H1 (cell line): ENCODE measurements around the gene SPRED1. TPM values are rescaled to one million over a fixed set of nuclear protein-coding genes. Genes with fewer than 3 reads are reported as not detected.

Experiments
- CTCF ChIA-PET: fragments of 300-600 bp; sonication (Branson Sonifier 250); formaldehyde crosslinking; loops from one replicate; lab custom pipeline; 2021; ENCODE audit not compliant: partially characterized antibody; lab: Charles Lee
- POLR2A ChIA-PET: fragments of 300-600 bp; sonication (Branson Sonifier 250); formaldehyde crosslinking; loops from one replicate; lab custom pipeline; 2021; ENCODE audit warnings: inconsistent platforms; ENCODE audit not compliant: partially characterized antibody; lab: Charles Lee
- DNase-seq, 2 experiments: peaks; one replicate each; pipeline versions ENCODE4 v3.0.0 to v3.0.0-alpha.2; 2010 to 2022; ENCODE audit warnings: low spot score in 2 of 2, low read depth in 1 of 2, mixed read lengths in 1 of 2
- FAIRE-seq: peaks from 2 replicates; lab custom pipeline; 2011; peaks lifted over from hg19 to GRCh38; lab: Jason Lieb, UNC
- H2AFZ ChIP-seq: 2 replicates; pipeline ENCODE4 v1.8.1; 2012; ENCODE audit warnings: low read length, inconsistent platforms
- H2AK5ac ChIP-seq: 2 replicates; pipeline ENCODE4 v1.6.1; 2013; ENCODE audit warnings: low read depth, low read length
- H2BK120ac ChIP-seq: replicated peaks from 2 replicates; pipeline ENCODE3; 2013; ENCODE audit warnings: low read depth, low read length, inconsistent platforms
- H2BK12ac ChIP-seq: 2 replicates; pipeline ENCODE4 v1.6.1; 2013; ENCODE audit warnings: low read depth, low read length
- H2BK15ac ChIP-seq: 2 replicates; pipeline ENCODE4 v1.6.1; 2013; ENCODE audit warnings: low read length
- H2BK20ac ChIP-seq: 2 replicates; pipeline ENCODE4 v1.6.1; 2013; ENCODE audit warnings: low read length
- H2BK5ac ChIP-seq: 2 replicates; pipeline ENCODE4 v1.6.1; 2013; ENCODE audit warnings: low read depth, low read length
- H3K14ac ChIP-seq: 2 replicates; pipeline ENCODE4 v1.6.1; 2013; ENCODE audit warnings: inconsistent platforms; ENCODE audit not compliant: insufficient read length
- H3K18ac ChIP-seq: 2 replicates; pipeline ENCODE4 v1.6.1; 2013; ENCODE audit warnings: low read length; ENCODE audit errors: extremely low read depth
- H3K23ac ChIP-seq: 2 replicates; pipeline ENCODE4 v1.6.1; 2013; ENCODE audit warnings: inconsistent platforms; ENCODE audit not compliant: insufficient read length
- H3K23me2 ChIP-seq: 2 replicates; pipeline ENCODE4 v1.6.1; 2013; ENCODE audit warnings: low read depth, low read length
- H3K27ac ChIP-seq: 2 replicates; pipeline ENCODE4 v1.6.1; 2011; ENCODE audit warnings: low read depth, low read length, inconsistent platforms
- H3K27me3 ChIP-seq, 4 experiments: replicated peaks in 1 of 4; 1 replicate in 1 of 4; 2 replicates in 3 of 4; pipeline versions ENCODE4 v1.6.1 to v1.8.1; 2011 to 2013; ENCODE audit warnings: low read length in 3 of 4, mild to moderate bottlenecking in 3 of 4, inconsistent platforms in 2 of 4, mixed read lengths in 2 of 4, moderate library complexity in 1 of 4; ENCODE audit not compliant: control insufficient read depth in 3 of 4, insufficient read depth in 3 of 4; ENCODE audit errors: extremely low read depth in 1 of 4
- H3K36me3 ChIP-seq, 4 experiments: 2 replicates each; pipeline versions ENCODE4 v1.6.1 to v1.8.1; 2011 to 2013; ENCODE audit warnings: mild to moderate bottlenecking in 4 of 4, low read length in 3 of 4, moderate library complexity in 2 of 4, control low read depth in 1 of 4, inconsistent platforms in 1 of 4; ENCODE audit not compliant: insufficient read depth in 4 of 4, control insufficient read depth in 2 of 4
- H3K4ac ChIP-seq: replicated peaks from 2 replicates; pipeline ENCODE3; 2013; ENCODE audit warnings: low read length, low read depth, mixed read lengths, inconsistent platforms; ENCODE audit not compliant: insufficient read length
- H3K4me1 ChIP-seq, 4 experiments: replicated peaks in 1 of 4; 1 replicate in 1 of 4; 2 replicates in 3 of 4; pipeline versions ENCODE4 v1.6.1 to v1.8.1; 2011 to 2013; ENCODE audit warnings: low read length in 3 of 4, inconsistent platforms in 2 of 4, mixed read lengths in 1 of 4; ENCODE audit not compliant: insufficient read depth in 4 of 4, control insufficient read depth in 3 of 4
- H3K4me2 ChIP-seq, 2 experiments: 2 replicates each; pipeline versions ENCODE4 v1.6.1 to v1.8.1; 2011 to 2013; ENCODE audit warnings: low read depth in 2 of 2, low read length in 2 of 2, control low read depth in 1 of 2, inconsistent platforms in 1 of 2, mild to moderate bottlenecking in 1 of 2; ENCODE audit not compliant: insufficient read depth in 1 of 2
- H3K4me3 ChIP-seq, 4 experiments: fragments of 200-600, 300-600 bp in 1 of 4; sonication (generic), shearing (Covaris generic), sonication (Bioruptor Twin) in 1 of 4; 2 replicates each; pipeline versions ENCODE4 v1.5.1 to v1.8.1; 2011 to 2016; ENCODE audit warnings: low read length in 4 of 4, low read depth in 3 of 4, control low read depth in 2 of 4, inconsistent platforms in 2 of 4, mild to moderate bottlenecking in 2 of 4, mixed read lengths in 1 of 4, moderate library complexity in 1 of 4; ENCODE audit not compliant: insufficient read depth in 2 of 4; ENCODE audit errors: extremely low read depth in 1 of 4
- H3K56ac ChIP-seq: replicated peaks from 2 replicates; pipeline ENCODE3; 2013; ENCODE audit warnings: low read depth, mild to moderate bottlenecking, mixed read lengths, low read length, inconsistent platforms; ENCODE audit not compliant: insufficient read length
- H3K79me1 ChIP-seq: 2 replicates; pipeline ENCODE4 v1.6.1; 2013; ENCODE audit warnings: low read depth, low read length, control low read depth
- H3K79me2 ChIP-seq, 2 experiments: 2 replicates each; pipeline versions ENCODE4 v1.6.1 to v1.8.1; 2012 to 2013; ENCODE audit warnings: low read length in 2 of 2, mild to moderate bottlenecking in 2 of 2, inconsistent platforms in 1 of 2; ENCODE audit not compliant: insufficient read depth in 2 of 2, control insufficient read depth in 1 of 2
- H3K9ac ChIP-seq, 4 experiments: replicated peaks in 1 of 4; 1 replicate in 1 of 4; 2 replicates in 3 of 4; pipeline versions ENCODE4 v1.6.1 to v1.8.1; 2011 to 2013; ENCODE audit warnings: low read depth in 3 of 4, low read length in 3 of 4, control low read depth in 2 of 4, mild to moderate bottlenecking in 2 of 4, moderate library complexity in 2 of 4, inconsistent platforms in 1 of 4; ENCODE audit errors: extremely low read depth in 1 of 4
- H3K9me3 ChIP-seq, 2 experiments: 2 replicates each; pipeline versions ENCODE4 v1.6.1 to v1.8.1; 2012 to 2013; ENCODE audit warnings: mild to moderate bottlenecking in 2 of 2, moderate library complexity in 2 of 2, control low read depth in 1 of 2, inconsistent platforms in 1 of 2, low read depth in 1 of 2, low read length in 1 of 2, mixed read lengths in 1 of 2; ENCODE audit not compliant: insufficient read depth in 2 of 2
- H4K20me1 ChIP-seq, 2 experiments: replicated peaks in 1 of 2; 2 replicates each; pipeline versions ENCODE3 to v1.8.1; 2011 to 2013; ENCODE audit warnings: inconsistent platforms in 2 of 2, low read length in 2 of 2, mild to moderate bottlenecking in 1 of 2; ENCODE audit not compliant: insufficient read depth in 2 of 2, control insufficient read depth in 1 of 2
- H4K5ac ChIP-seq: 2 replicates; pipeline ENCODE4 v1.6.1; 2013; ENCODE audit warnings: low read length, low read depth, mixed read lengths, inconsistent platforms; ENCODE audit not compliant: insufficient read length
- H4K8ac ChIP-seq: 2 replicates; pipeline ENCODE4 v1.8.0; 2013; ENCODE audit warnings: mild to moderate bottlenecking, moderate library complexity, low read length, inconsistent platforms; ENCODE audit not compliant: insufficient read depth; ENCODE audit errors: extremely low read depth
- H4K91ac ChIP-seq: replicated peaks from 2 replicates; pipeline ENCODE3; 2013; ENCODE audit warnings: low read length, mixed read lengths, inconsistent platforms; ENCODE audit not compliant: insufficient read length
- CTBP2 ChIP-seq: IDR thresholded peaks from 2 replicates; pipeline ENCODE4 v1.7.0; 2011; ENCODE audit warnings: borderline replicate concordance, mild to moderate bottlenecking, moderate library complexity, mixed read lengths, low read length; ENCODE audit not compliant: insufficient read depth, insufficient read length
- KDM5A ChIP-seq: fragments of 200-600 bp; IDR thresholded peaks from 2 replicates; pipeline ENCODE4 v1.7.1; 2012; ENCODE audit warnings: mild to moderate bottlenecking, low read length, inconsistent platforms, mixed read lengths
- POLR2AphosphoS5 ChIP-seq: IDR thresholded peaks from 2 replicates; pipeline ENCODE4 v1.6.1; 2011; ENCODE audit warnings: low read depth, low read length
- SIN3A ChIP-seq, 2 experiments: IDR thresholded peaks in 1 of 2; conservative IDR thresholded peaks in 1 of 2; 2 replicates each; pipeline ENCODE4 v1.6.1; 2011 to 2012; ENCODE audit warnings: low read length in 2 of 2, improper control_type of control experiment in 1 of 2, low read depth in 1 of 2, mild to moderate bottlenecking in 1 of 2
- SP2 ChIP-seq: IDR thresholded peaks from 2 replicates; pipeline ENCODE4 v1.6.1; 2012; ENCODE audit warnings: mild to moderate bottlenecking, low read length, inconsistent platforms
- TAF7 ChIP-seq: optimal IDR thresholded peaks from 2 replicates; pipeline ENCODE3; 2011; ENCODE audit warnings: low read depth, mild to moderate bottlenecking, inconsistent platforms, low read length, moderate library complexity, borderline replicate concordance
- WGBS, 2 experiments: shearing (Covaris generic) in 1 of 2; methylation state at CpG; one replicate each; pipeline versions ENCODE4 v1.1.6 to v1.1.7; 2013 to 2015; ENCODE audit warnings: low lambda C conversion rate in 2 of 2, mixed read lengths in 2 of 2, inconsistent platforms in 1 of 2, low coverage in 1 of 2, missing lambda C conversion rate in 1 of 2; ENCODE audit not compliant: insufficient replicate concordance in 2 of 2, insufficient coverage in 1 of 2, insufficient read length in 1 of 2; ENCODE audit errors: extremely low coverage in 1 of 2, missing lambda C conversion rate in 1 of 2; 5-methylcytosine and 5-hydroxymethylcytosine counted together
- long read RNA-seq, 2 experiments: library from RNA in 1 of 2; library from capped mRNA in 1 of 2; stranded (forward); transcript quantifications; one replicate each; pipeline ENCODE4 v2.0.0, GENCODE V29; 2021; ENCODE audit warnings: inconsistent platforms in 1 of 2
- polyA minus RNA-seq, 3 experiments: library from RNA; depleted of rRNA, polyadenylated mRNA; stranded (reverse); fragments of >200 nt; gene quantifications; 1 replicate in 2 of 3; 2 replicates in 1 of 3; pipeline ENCODE4 v1.2.3, GENCODE V29; 2011
- polyA plus RNA-seq, 7 experiments: library from polyadenylated mRNA; depleted of rRNA in 3 of 7; stranded (reverse) in 5 of 7; unstranded in 2 of 7; fragments of >200 nt in 5 of 7; fragments of 200-250 nt in 2 of 7; gene quantifications; 1 replicate in 5 of 7; 2 replicates in 1 of 7; 4 replicates in 1 of 7; pipeline versions ENCODE4 v1.2.1 to v1.2.3, GENCODE V29; 2011 to 2013; ENCODE audit warnings: missing spikeins in 2 of 7, mixed read lengths in 2 of 7
- total RNA-seq: library from RNA; stranded (reverse); fragmentation: NEBNext Ultra II Directional; extraction: Animal tissue kit (Norgen Biotek cat#: 25700); gene quantifications from 2 replicates; pipeline ENCODE4 v1.2.1, GENCODE V29; 2021

Gene SPRED1
- total RNA-seq (30.3 and 32.6 TPM in 2 replicates), polyA plus RNA-seq (2011; rRNA removed) (4.7 and 5.5 TPM in 2 replicates), polyA minus RNA-seq (2011; rRNA and poly(A)+ RNA removed) (14.6 and 15.7 TPM in 2 replicates)
- polyA plus RNA-seq (2011; cell fraction: cytosol; rRNA removed) = 6.9 TPM
- polyA plus RNA-seq (2011; cell fraction: nucleus; rRNA removed) = 7.3 TPM
- 13.5 to 19.5 TPM (median 16.1 TPM) in 4 replicates for polyA plus RNA-seq (2012, experiment 1 of 2)
- 3.6 TPM for polyA plus RNA-seq (2012, experiment 2 of 2)
- 14.4 TPM for polyA plus RNA-seq (2013, experiment 1 of 2)
- polyA plus RNA-seq (2013, experiment 2 of 2) = 13.7 TPM
- polyA minus RNA-seq (2011; cell fraction: cytosol; rRNA and poly(A)+ RNA removed) = 18.6 TPM
- polyA minus RNA-seq (2011; cell fraction: nucleus; rRNA and poly(A)+ RNA removed) = 30.5 TPM
- long read RNA-seq, experiment 1, full-length matches to known transcripts = 8 of 47 reads
- long read RNA-seq, experiment 1, partial matches to known transcripts = 27 of 47 reads
- long read RNA-seq, experiment 1, other reads (novel, unspliced or antisense) = 12 of 47 reads
- long read RNA-seq, experiment 2, partial matches to known transcripts = 1 of 3 reads
- long read RNA-seq, experiment 2, other reads (novel, unspliced or antisense) = 2 of 3 reads

DNA sequence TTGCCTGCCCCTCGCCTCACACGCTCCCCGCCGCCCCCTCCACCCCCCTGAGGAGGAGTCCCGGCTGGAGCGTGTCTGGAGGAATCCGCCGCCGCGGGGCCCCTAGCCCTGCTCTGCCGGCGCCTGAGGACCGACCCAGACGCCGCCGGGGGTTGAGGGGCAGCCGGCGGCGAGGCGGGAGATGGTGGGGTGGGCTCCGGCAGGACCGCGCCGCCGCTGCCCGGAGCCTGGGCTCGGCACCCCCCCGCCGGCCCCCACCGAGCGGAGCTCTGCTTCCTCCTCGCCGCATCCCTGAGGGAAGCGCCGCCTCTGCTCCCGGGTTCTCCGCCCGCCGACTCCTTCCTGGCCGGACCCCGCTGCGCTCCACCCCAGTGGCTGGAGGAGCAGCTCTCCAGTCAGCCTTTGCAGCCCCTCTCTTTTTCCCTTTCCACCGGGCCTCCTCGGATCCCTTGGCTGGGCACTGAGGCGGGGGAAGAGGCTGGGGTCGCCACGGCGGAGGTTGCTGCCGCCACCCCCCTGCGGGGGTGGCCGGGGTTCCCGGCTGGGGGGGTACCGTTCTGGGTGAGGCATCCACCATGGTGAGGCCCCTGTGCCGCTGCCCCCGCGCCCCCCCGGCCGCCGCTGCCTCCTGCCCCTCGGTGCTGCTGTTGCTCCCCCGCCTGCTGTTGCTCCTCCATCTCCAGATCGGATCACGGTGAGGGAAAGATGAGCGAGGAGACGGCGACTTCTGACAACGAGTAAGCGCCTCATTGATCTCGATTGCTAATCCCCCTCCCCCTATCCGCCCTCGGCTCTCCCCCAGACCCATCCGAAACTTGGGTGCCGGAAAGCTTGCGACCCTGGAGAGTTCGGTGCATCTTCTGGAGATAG, at the start of gene SPRED1:
Gene SPRED1 (plus strand): TSS at position 356 of the 870 bp plus-strand sequence. CDS start 350 bp downstream, at position 706.
- H3K27me3 ChIP-seq = no peaks in the 10 kb centered on the region
- peak within 1 kb of the TSS; percentile 57 for H4K5ac ChIP-seq
- WGBS, 2 experiments = 4% methylated on average over 4 of the region's 75 CpGs; no CpG with 5 or more reads in 1 of the 2 experiments
- FAIRE-seq = no peak
- no peak within 1 kb of the TSS; the same call in 1 of the 2 replicates for H2AFZ ChIP-seq
- peak within 1 kb of the TSS; percentile 88 for H4K91ac ChIP-seq
- H3K27ac ChIP-seq = peak within 1 kb of the TSS; percentile 96
- H3K9me3 ChIP-seq = no peaks in the 10 kb centered on the region
- no peak within 1 kb of the TSS for H2BK20ac ChIP-seq
- peaks cover 20% of the 10 kb centered on the region for H3K23me2 ChIP-seq
- ChIA-PET CTCF (interaction anchor here (0.6 to 3.1 kb wide), 6 partner anchors 14 to 447 kb away, joined by 3 to 16 read pairs (median 6); no protein-coding TSS in a partner anchor), POLR2A (interaction anchor here (0.7 to 4.4 kb wide), 36 partner anchors 8 to 250 kb away, joined by 3 to 52 read pairs (median 4); no protein-coding TSS in a partner anchor)
- H3K4me3 ChIP-seq = peak within 1 kb of the TSS; percentile 89 to 94 (median 92)
- H3K23ac ChIP-seq = no peak within 1 kb of the TSS
- H2AK5ac ChIP-seq = no peak within 1 kb of the TSS; the same call in 1 of the 2 replicates
- peak in 1 of 2 experiments; percentile 63 for DNase-seq
- H3K4me2 ChIP-seq = peak within 1 kb of the TSS; percentile 94 to 98
- peaks cover 3 to 17% (median 12%) of the 10 kb centered on the region in 4 experiments for H3K4me1 ChIP-seq
- no peak within 1 kb of the TSS for H2BK12ac ChIP-seq
- peak within 1 kb of the TSS; percentile 84 to 99 (median 90) for H3K9ac ChIP-seq
- H2BK5ac ChIP-seq = peak within 1 kb of the TSS; percentile 90
- peak within 1 kb of the TSS; percentile 55 for H3K56ac ChIP-seq
- H4K20me1 ChIP-seq = peaks cover 0 to 12% of the 10 kb centered on the region in 2 experiments
- H3K79me1 ChIP-seq = 0 out of 2 replicates have a peak, but pooled peaks cover 2% of the 10 kb centered on the region
- H3K79me2 ChIP-seq = peaks cover 27 to 48% of the 10 kb centered on the region in 2 experiments
- H2BK15ac ChIP-seq = no peak within 1 kb of the TSS; the same call in 1 of the 2 replicates
- H3K14ac ChIP-seq = no peak within 1 kb of the TSS
- H4K8ac ChIP-seq = peak within 1 kb of the TSS; percentile 97
- peak within 1 kb of the TSS; percentile 80; the same call in 1 of the 2 replicates for H3K18ac ChIP-seq
- H3K4ac ChIP-seq = no peak within 1 kb of the TSS
- no peak within 1 kb of the TSS for H2BK120ac ChIP-seq
- H3K36me3 ChIP-seq = no peaks in the 10 kb centered on the region
- TF ChIP-seq POLR2AphosphoS5 (peak; percentile 14; the same call in 1 of the 2 replicates), SIN3A (conservative IDR thresholded peaks at IDR 0.05 in 1 of 2, IDR thresholded peaks at IDR 0.05 in 1 of 2; ENCODE audit: low read depth in 1 of 2, low read length in 2 of 2) (0 out of 4 replicates have a peak, but pooled peaks have one; percentile 48 to 62), TAF7 (no peak), CTBP2 (peak; percentile 13), SP2 (no peak), KDM5A (no peak)
